Measurements from ENCODE around the gene SSR3. TPM values are rescaled to one million over a fixed set of nuclear protein-coding genes. Genes with fewer than 3 reads are reported as not detected.

The SSR3 gene
- total and polyA plus RNA-seq, 9 of the 15 experiments (the other 6 are each of a cell fraction or from before 2014, with no cell fraction given): 104 to 464 (median 307) TPM

DNA sequence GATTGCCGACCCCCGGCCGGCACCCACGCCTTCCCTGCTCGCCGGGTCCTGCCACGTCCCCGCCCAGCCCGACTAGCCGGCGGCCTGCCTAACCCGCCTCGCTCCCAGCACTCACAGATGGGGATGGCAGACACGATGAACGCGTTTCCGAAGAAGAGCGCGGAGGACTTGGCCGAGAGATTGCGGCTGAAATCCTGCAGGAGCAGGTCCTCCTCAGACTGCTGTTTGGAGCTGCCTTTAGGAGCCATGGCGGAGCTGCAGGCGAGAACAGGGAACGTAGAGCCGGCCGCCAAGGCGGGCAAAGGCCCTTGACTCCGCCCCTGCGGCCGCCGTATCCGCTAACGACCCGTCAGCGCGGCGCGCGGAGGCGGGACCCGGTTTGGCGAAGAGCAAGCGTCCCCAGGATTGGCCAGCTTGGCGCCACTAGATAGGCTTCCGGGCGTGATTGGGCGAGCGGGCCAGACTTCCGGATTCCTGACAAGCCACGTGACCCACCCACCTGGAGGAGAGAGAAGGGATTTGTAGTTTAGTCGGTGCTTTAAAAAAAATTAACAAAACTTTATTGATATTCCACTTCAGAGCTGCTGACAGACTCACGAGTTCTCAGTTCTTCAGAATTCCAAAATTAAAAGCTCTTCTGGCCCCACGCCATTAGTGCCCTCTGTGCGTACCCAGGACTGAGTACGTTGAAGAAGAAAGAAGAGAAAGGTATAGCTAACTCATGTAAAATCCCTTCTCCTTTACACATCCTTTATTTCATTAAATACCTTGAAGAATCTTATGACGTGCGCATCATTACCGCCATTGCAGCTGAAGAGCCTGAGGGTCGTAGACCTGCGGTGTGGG lies at the start of gene SSR3 (continued):
- TF ChIP-seq, protein P1, sequence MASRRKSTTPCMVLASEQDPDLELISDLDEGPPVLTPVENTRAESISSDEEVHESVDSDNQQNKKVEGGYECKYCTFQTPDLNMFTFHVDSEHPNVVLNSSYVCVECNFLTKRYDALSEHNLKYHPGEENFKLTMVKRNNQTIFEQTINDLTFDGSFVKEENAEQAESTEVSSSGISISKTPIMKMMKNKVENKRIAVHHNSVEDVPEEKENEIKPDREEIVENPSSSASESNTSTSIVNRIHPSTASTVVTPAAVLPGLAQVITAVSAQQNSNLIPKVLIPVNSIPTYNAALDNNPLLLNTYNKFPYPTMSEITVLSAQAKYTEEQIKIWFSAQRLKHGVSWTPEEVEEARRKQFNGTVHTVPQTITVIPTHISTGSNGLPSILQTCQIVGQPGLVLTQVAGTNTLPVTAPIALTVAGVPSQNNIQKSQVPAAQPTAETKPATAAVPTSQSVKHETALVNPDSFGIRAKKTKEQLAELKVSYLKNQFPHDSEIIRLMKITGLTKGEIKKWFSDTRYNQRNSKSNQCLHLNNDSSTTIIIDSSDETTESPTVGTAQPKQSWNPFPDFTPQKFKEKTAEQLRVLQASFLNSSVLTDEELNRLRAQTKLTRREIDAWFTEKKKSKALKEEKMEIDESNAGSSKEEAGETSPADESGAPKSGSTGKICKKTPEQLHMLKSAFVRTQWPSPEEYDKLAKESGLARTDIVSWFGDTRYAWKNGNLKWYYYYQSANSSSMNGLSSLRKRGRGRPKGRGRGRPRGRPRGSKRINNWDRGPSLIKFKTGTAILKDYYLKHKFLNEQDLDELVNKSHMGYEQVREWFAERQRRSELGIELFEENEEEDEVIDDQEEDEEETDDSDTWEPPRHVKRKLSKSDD (conservative IDR thresholded peaks at IDR 0.05; ENCODE audit: low read length): no peak
- TF ChIP-seq, protein P2, sequence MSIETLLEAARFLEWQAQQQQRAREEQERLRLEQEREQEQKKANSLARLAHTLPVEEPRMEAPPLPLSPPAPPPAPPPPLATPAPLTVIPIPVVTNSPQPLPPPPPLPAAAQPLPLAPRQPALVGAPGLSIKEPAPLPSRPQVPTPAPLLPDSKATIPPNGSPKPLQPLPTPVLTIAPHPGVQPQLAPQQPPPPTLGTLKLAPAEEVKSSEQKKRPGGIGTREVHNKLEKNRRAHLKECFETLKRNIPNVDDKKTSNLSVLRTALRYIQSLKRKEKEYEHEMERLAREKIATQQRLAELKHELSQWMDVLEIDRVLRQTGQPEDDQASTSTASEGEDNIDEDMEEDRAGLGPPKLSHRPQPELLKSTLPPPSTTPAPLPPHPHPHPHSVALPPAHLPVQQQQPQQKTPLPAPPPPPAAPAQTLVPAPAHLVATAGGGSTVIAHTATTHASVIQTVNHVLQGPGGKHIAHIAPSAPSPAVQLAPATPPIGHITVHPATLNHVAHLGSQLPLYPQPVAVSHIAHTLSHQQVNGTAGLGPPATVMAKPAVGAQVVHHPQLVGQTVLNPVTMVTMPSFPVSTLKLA (conservative IDR thresholded peaks at IDR 0.05): peak; percentile 75 to 87
- TF ChIP-seq ZNF212 (CRISPR knock-in tag; IDR thresholded peaks at IDR 0.05) (no peak), ZNF165 (CRISPR knock-in tag; IDR thresholded peaks at IDR 0.05; ENCODE audit: borderline replicate concordance) (no peak), HDAC1 (IDR thresholded peaks at IDR 0.05) (peak in 1 of 2 experiments; percentile 89; a peak in 2 of 4 replicates), KDM5B (IDR thresholded peaks at IDR 0.05; ENCODE audit: insufficient replicate concordance, low read depth, low read length) (peak; percentile 89), RUNX1 (IDR thresholded peaks at IDR 0.05; ENCODE audit: low read depth) (no peak), PURB (CRISPR knock-in tag; IDR thresholded peaks at IDR 0.05; ENCODE audit: low read depth) (no peak), FOXK2 (conservative IDR thresholded peaks at IDR 0.05 in 1 of 2, IDR thresholded peaks at IDR 0.05 in 1 of 2; ENCODE audit: low read depth in 2 of 2) (peak in 1 of 2 experiments; percentile 72; a peak in 1 of 4 replicates), NFIC (IDR thresholded peaks at IDR 0.05) (peak; percentile 40)
- TF ChIP-seq, protein P3, sequence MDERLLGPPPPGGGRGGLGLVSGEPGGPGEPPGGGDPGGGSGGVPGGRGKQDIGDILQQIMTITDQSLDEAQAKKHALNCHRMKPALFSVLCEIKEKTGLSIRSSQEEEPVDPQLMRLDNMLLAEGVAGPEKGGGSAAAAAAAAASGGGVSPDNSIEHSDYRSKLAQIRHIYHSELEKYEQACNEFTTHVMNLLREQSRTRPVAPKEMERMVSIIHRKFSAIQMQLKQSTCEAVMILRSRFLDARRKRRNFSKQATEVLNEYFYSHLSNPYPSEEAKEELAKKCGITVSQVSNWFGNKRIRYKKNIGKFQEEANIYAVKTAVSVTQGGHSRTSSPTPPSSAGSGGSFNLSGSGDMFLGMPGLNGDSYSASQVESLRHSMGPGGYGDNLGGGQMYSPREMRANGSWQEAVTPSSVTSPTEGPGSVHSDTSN (CRISPR knock-in tag; IDR thresholded peaks at IDR 0.05; ENCODE audit: low read depth): no peak
- TF ChIP-seq, protein P3 (tag; conservative IDR thresholded peaks at IDR 0.05; ENCODE audit: low read depth): peak; percentile 61; the same call in 1 of the 2 replicates
- TF ChIP-seq, protein P4, sequence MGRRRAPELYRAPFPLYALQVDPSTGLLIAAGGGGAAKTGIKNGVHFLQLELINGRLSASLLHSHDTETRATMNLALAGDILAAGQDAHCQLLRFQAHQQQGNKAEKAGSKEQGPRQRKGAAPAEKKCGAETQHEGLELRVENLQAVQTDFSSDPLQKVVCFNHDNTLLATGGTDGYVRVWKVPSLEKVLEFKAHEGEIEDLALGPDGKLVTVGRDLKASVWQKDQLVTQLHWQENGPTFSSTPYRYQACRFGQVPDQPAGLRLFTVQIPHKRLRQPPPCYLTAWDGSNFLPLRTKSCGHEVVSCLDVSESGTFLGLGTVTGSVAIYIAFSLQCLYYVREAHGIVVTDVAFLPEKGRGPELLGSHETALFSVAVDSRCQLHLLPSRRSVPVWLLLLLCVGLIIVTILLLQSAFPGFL (CRISPR knock-in tag; IDR thresholded peaks at IDR 0.05): no peak
